H9 (cell line): ENCODE results near the gene UBTF. TPM values are rescaled to one million over a fixed set of nuclear protein-coding genes. Genes with fewer than 3 reads are reported as not detected.

Experiments
- DNase-seq: peaks from one replicate; pipeline ENCODE4 v3.0.0-alpha.2; 2017
- H2AFZ ChIP-seq: one replicate; pipeline ENCODE4 v1.6.1; 2013; ENCODE audit warnings: mild to moderate bottlenecking, low read length, control low read depth, moderate library complexity
- H2AK5ac ChIP-seq: 2 replicates; pipeline ENCODE4 v1.6.1; 2013; ENCODE audit warnings: low read length, control low read depth, mixed read lengths; ENCODE audit not compliant: insufficient read length
- H2BK120ac ChIP-seq: one replicate; pipeline ENCODE4 v1.6.1; 2013; ENCODE audit warnings: low read depth, mild to moderate bottlenecking, low read length, control low read depth, inconsistent platforms; ENCODE audit not compliant: poor library complexity, severe bottlenecking
- H2BK12ac ChIP-seq: 2 replicates; pipeline ENCODE4 v1.6.1; 2013; ENCODE audit warnings: low read length, control low read depth, mixed read lengths, low read depth; ENCODE audit not compliant: insufficient read length
- H2BK15ac ChIP-seq: 2 replicates; pipeline ENCODE4 v1.6.1; 2013; ENCODE audit warnings: low read depth, low read length, control low read depth
- H2BK20ac ChIP-seq: one replicate; pipeline ENCODE4 v1.6.1; 2013; ENCODE audit warnings: low read depth, mild to moderate bottlenecking, low read length, control low read depth, inconsistent platforms; ENCODE audit not compliant: poor library complexity, severe bottlenecking
- H2BK5ac ChIP-seq: 2 replicates; pipeline ENCODE4 v1.6.1; 2013; ENCODE audit warnings: low read length, control low read depth, mixed read lengths; ENCODE audit not compliant: insufficient read length
- H3K14ac ChIP-seq: 2 replicates; pipeline ENCODE4 v1.6.1; 2013; ENCODE audit warnings: low read length, control low read depth; ENCODE audit not compliant: insufficient read depth
- H3K18ac ChIP-seq: 2 replicates; pipeline ENCODE4 v1.6.1; 2013; ENCODE audit warnings: low read depth, mild to moderate bottlenecking, mixed read lengths, low read length, control low read depth; ENCODE audit not compliant: insufficient read length
- H3K23ac ChIP-seq: 2 replicates; pipeline ENCODE4 v1.6.1; 2013; ENCODE audit warnings: low read length, control low read depth, mixed read lengths, low read depth; ENCODE audit not compliant: insufficient read length
- H3K23me2 ChIP-seq: 2 replicates; pipeline ENCODE4 v1.6.1; 2013; ENCODE audit warnings: low read depth, mild to moderate bottlenecking, mixed read lengths, low read length, control low read depth; ENCODE audit not compliant: insufficient read length, poor library complexity, severe bottlenecking
- H3K27ac ChIP-seq: 2 replicates; pipeline ENCODE4 v1.5.1; 2013; ENCODE audit warnings: low read length, control low read depth, mixed read lengths, low read depth; ENCODE audit not compliant: insufficient read length
- H3K27me3 ChIP-seq: 2 replicates; pipeline ENCODE4 v1.6.1; 2013; ENCODE audit warnings: low read length, control low read depth, inconsistent platforms; ENCODE audit not compliant: insufficient read depth
- H3K4ac ChIP-seq: 2 replicates; pipeline ENCODE4 v1.6.1; 2013; ENCODE audit warnings: low read depth, mild to moderate bottlenecking, control low read depth, inconsistent platforms, low read length, moderate library complexity
- H3K4me1 ChIP-seq: 2 replicates; pipeline ENCODE4 v1.6.1; 2013; ENCODE audit warnings: low read length, control low read depth, inconsistent platforms; ENCODE audit not compliant: insufficient read depth
- H3K4me2 ChIP-seq: 2 replicates; pipeline ENCODE4 v1.6.1; 2013; ENCODE audit warnings: low read length, control low read depth, mixed read lengths; ENCODE audit not compliant: insufficient read length, insufficient read depth
- H3K56ac ChIP-seq: 2 replicates; pipeline ENCODE4 v1.6.1; 2013; ENCODE audit warnings: low read depth, mild to moderate bottlenecking, mixed read lengths, low read length, control low read depth; ENCODE audit not compliant: insufficient read length
- H3K79me1 ChIP-seq: 2 replicates; pipeline ENCODE4 v1.6.1; 2013; ENCODE audit warnings: low read depth, mild to moderate bottlenecking, moderate library complexity, low read length, control low read depth, inconsistent platforms; ENCODE audit not compliant: insufficient read depth, poor library complexity, severe bottlenecking
- H3K79me2 ChIP-seq: 2 replicates; pipeline ENCODE4 v1.6.1; 2013; ENCODE audit warnings: low read length, control low read depth, inconsistent platforms; ENCODE audit not compliant: insufficient read depth
- H3K9ac ChIP-seq: 2 replicates; pipeline ENCODE4 v1.6.1; 2013; ENCODE audit warnings: low read length, control low read depth, mixed read lengths; ENCODE audit not compliant: insufficient read length; ENCODE audit errors: extremely low read depth
- H3K9me3 ChIP-seq: one replicate; pipeline ENCODE4 v1.6.1; 2013; ENCODE audit warnings: low read depth, low read length, inconsistent platforms; ENCODE audit not compliant: control insufficient read depth
- H3T11ph ChIP-seq: one replicate; pipeline ENCODE4 v1.6.1; 2013; ENCODE audit warnings: mild to moderate bottlenecking, low read length, control low read depth, inconsistent platforms
- H4K20me1 ChIP-seq: one replicate; pipeline ENCODE4 v1.6.1; 2013; ENCODE audit not compliant: control insufficient read depth, insufficient read length, insufficient read depth
- H4K5ac ChIP-seq: 2 replicates; pipeline ENCODE4 v1.6.1; 2013; ENCODE audit warnings: low read depth, mild to moderate bottlenecking, mixed read lengths, low read length, control low read depth; ENCODE audit not compliant: insufficient read length
- H4K8ac ChIP-seq: replicated peaks from 2 replicates; pipeline ENCODE4 v1.6.1; 2013; ENCODE audit warnings: low read length, control low read depth, mixed read lengths, low read depth; ENCODE audit not compliant: insufficient read length
- H4K91ac ChIP-seq: 2 replicates; pipeline ENCODE4 v1.6.1; 2013; ENCODE audit warnings: low read depth, mild to moderate bottlenecking, moderate library complexity, mixed read lengths, low read length, control low read depth; ENCODE audit not compliant: insufficient read length
- H3K27ac Mint-ChIP-seq, 3 experiments: 2 replicates in 2 of 3; 3 replicates in 1 of 3; pipeline ENCODE4 v1.8.0; 2020 to 2021; ENCODE audit warnings: mixed read lengths in 3 of 3, mild to moderate bottlenecking in 1 of 3, moderate library complexity in 1 of 3
- H3K27me3 Mint-ChIP-seq: 2 replicates; pipeline ENCODE4 v1.8.0; 2021; ENCODE audit warnings: low read depth, mild to moderate bottlenecking, moderate library complexity, mixed read lengths
- H3K36me3 Mint-ChIP-seq, 3 experiments: 2 replicates in 2 of 3; 3 replicates in 1 of 3; pipeline ENCODE4 v1.8.0; 2020 to 2021; ENCODE audit warnings: low read depth in 3 of 3, mixed read lengths in 3 of 3; ENCODE audit not compliant: insufficient read depth in 1 of 3
- H3K4me1 Mint-ChIP-seq, 2 experiments: 2 replicates each; pipeline ENCODE4 v1.8.0; 2020; ENCODE audit warnings: mixed read lengths in 2 of 2
- H3K4me3 Mint-ChIP-seq, 2 experiments: 2 replicates in 1 of 2; 3 replicates in 1 of 2; pipeline ENCODE4 v1.8.0; 2020 to 2021; ENCODE audit warnings: mild to moderate bottlenecking in 2 of 2, mixed read lengths in 2 of 2, moderate library complexity in 1 of 2
- H3K9me3 Mint-ChIP-seq, 2 experiments: 2 replicates in 1 of 2; 3 replicates in 1 of 2; pipeline ENCODE4 v1.8.0; 2020; ENCODE audit warnings: mild to moderate bottlenecking in 2 of 2, mixed read lengths in 2 of 2, moderate library complexity in 1 of 2
- CTCF ChIP-seq: fragments of 200-600 bp; sonication (generic); conservative IDR thresholded peaks from 3 replicates; pipeline ENCODE4 v1.8.0; 2021; ENCODE audit warnings: antibody characterized with exemption, mild to moderate bottlenecking
- WGBS: extraction: QIAGEN DNeasy Blood & Tissue Kit; methylation state at CpG from one replicate; pipeline ENCODE4 v1.1.7; 2013; ENCODE audit warnings: missing lambda C conversion rate, low lambda C conversion rate, mixed read lengths; ENCODE audit not compliant: insufficient read length; ENCODE audit errors: extremely low coverage; 5-methylcytosine and 5-hydroxymethylcytosine counted together
- total RNA-seq: library from RNA; stranded (reverse); gene quantifications from 2 replicates; pipeline ENCODE4 v1.2.1, GENCODE V29; 2021

Gene UBTF
- total RNA-seq, 1 experiment from 2014 or later = 151 TPM

GRCh38 chr17:44254361-44255095 is 35.1 kb upstream of the UBTF start:
- H3K9me3 Mint-ChIP-seq = no peaks in the 10 kb centered on the region
- WGBS = no CpG with 5 or more reads among the region's 10 CpGs
- H2BK120ac ChIP-seq = no peak overlapping the region
- no peak overlapping the region for H3K14ac ChIP-seq
- no peak for DNase-seq
- H3K23ac ChIP-seq = no peak overlapping the region
- H3K4me3 Mint-ChIP-seq = no peak overlapping the region
- H3K27ac Mint-ChIP-seq = 0 out of 7 replicates have a peak overlapping the region, but pooled peaks of 1 of the 3 experiments have one; percentile 52
- no peak overlapping the region for H3K18ac ChIP-seq
- no peak overlapping the region for H2BK15ac ChIP-seq
- no peak overlapping the region for H4K5ac ChIP-seq
- H3K23me2 ChIP-seq = no peaks in the 10 kb centered on the region
- H3K4ac ChIP-seq = no peak overlapping the region
- no peak overlapping the region for H2BK12ac ChIP-seq
- H3K27ac ChIP-seq = no peak overlapping the region
- H3K36me3 Mint-ChIP-seq = no peaks in the 10 kb centered on the region; a peak in 2 of 7 replicates
- H4K20me1 ChIP-seq = no peaks in the 10 kb centered on the region
- no peak overlapping the region for H4K8ac ChIP-seq
- H2BK20ac ChIP-seq = no peak overlapping the region
- H3K4me1 ChIP-seq = no peaks in the 10 kb centered on the region
- H3K79me2 ChIP-seq = no peaks in the 10 kb centered on the region
- peaks cover 10% of the 10 kb centered on the region for H3K27me3 Mint-ChIP-seq
- no peaks in the 10 kb centered on the region for H3K79me1 ChIP-seq
- no peaks in the 10 kb centered on the region for H3K9me3 ChIP-seq
- no peak for TF ChIP-seq CTCF
- H4K91ac ChIP-seq = no peak overlapping the region
- no peak overlapping the region for H2AFZ ChIP-seq
- H3K4me1 Mint-ChIP-seq = peaks cover 3 to 16% of the 10 kb centered on the region in 2 experiments; a peak in 3 of 4 replicates
- H3K9ac ChIP-seq = no peak overlapping the region
- no peak overlapping the region for H3T11ph ChIP-seq
- no peak overlapping the region for H2AK5ac ChIP-seq
- H3K4me2 ChIP-seq = no peak overlapping the region
- H3K27me3 ChIP-seq = no peaks in the 10 kb centered on the region
- no peak overlapping the region for H2BK5ac ChIP-seq
- H3K56ac ChIP-seq = no peak overlapping the region
